HG03159 (cell line): ENCODE measurements around the gene PRKAR2A.
"Not testable (repeated sequence)": the region's sequence is repeated elsewhere in the genome, so short reads cannot be mapped to it uniquely, and the experiment has no call there.

Source experiments
- ATAC-seq: cut with Tn5 transposase; IDR thresholded peaks from one replicate; pipeline ENCODE4 v1.9.1; 2021; ENCODE audit warnings: mild to moderate bottlenecking, moderate library complexity; ENCODE audit not compliant: unreplicated experiment

Gene PRKAR2A

GRCh38 chr3:48734541-48734940 is 113.1 kb downstream of the PRKAR2A start:
- not testable (repeated sequence) for ATAC-seq

- not testable (repeated sequence) for ATAC-seq
These were observed 113.7 kb downstream of the PRKAR2A start for GRCh38 chr3:48733752-48734518.

GRCh38 chr3:48727511-48727910 is 120.2 kb downstream of the PRKAR2A start:
- no peak for ATAC-seq

GRCh38 chr3:48725185-48725855 is 122.4 kb downstream of the PRKAR2A start:
- ATAC-seq = not testable (repeated sequence)

- ATAC-seq = no peak
These were observed 123.9 kb downstream of the PRKAR2A start for GRCh38 chr3:48723725-48724124.

GRCh38 chr3:48723293-48723692 is 124.4 kb downstream of the PRKAR2A start:
- ATAC-seq = not testable (repeated sequence)

GRCh38 chr3:48716982-48717746 is 130.5 kb downstream of the PRKAR2A start, which contains the start of gene IP6K2:
Gene IP6K2, minus strand, starts transcription at chr3:48717221. Its CDS starts 21,930 bp downstream, at chr3:48695291.
- ATAC-seq = peak; percentile 98

GRCh38 chr3:48716508-48716981 is 131.1 kb downstream of the PRKAR2A start:
- ATAC-seq = no peak

- no peak for ATAC-seq
These were observed 132.4 kb downstream of the PRKAR2A start for GRCh38 chr3:48715174-48715800.

GRCh38 chr3:48711727-48712126 is 135.9 kb downstream of the PRKAR2A start:
- no peak for ATAC-seq

GRCh38 chr3:48709051-48709461 is 138.6 kb downstream of the PRKAR2A start:
- ATAC-seq = no peak

- no peak for ATAC-seq
These were observed 139.2 kb downstream of the PRKAR2A start for GRCh38 chr3:48708481-48708889.

GRCh38 chr3:48707157-48707556 is 140.5 kb downstream of the PRKAR2A start:
- no peak for ATAC-seq

- no peak for ATAC-seq
These were observed 145.3 kb downstream of the PRKAR2A start for GRCh38 chr3:48702320-48702920.

- ATAC-seq = no peak
These were observed 146.8 kb downstream of the PRKAR2A start for GRCh38 chr3:48700731-48701405.

GRCh38 chr3:48698891-48699290 is 148.8 kb downstream of the PRKAR2A start:
- no peak for ATAC-seq

- no peak for ATAC-seq
These were observed 149.7 kb downstream of the PRKAR2A start for GRCh38 chr3:48697952-48698351.

- no peak for ATAC-seq
These were observed 151.1 kb downstream of the PRKAR2A start for GRCh38 chr3:48696601-48697000.
